GM21717 (cell line): ENCODE results near the gene PCDHGB4.
"Not testable (repeated sequence)": the region's sequence is repeated elsewhere in the genome, so short reads cannot be mapped to it uniquely, and the experiment has no call there.

Source experiments
- ATAC-seq: cut with Tn5 transposase; IDR thresholded peaks from one replicate; pipeline ENCODE4 v1.9.1; 2021; ENCODE audit warnings: mild to moderate bottlenecking, moderate library complexity; ENCODE audit not compliant: unreplicated experiment

The PCDHGB4 gene

GRCh38 chr5:141422742-141423291, 35.3 kb downstream of the PCDHGB4 start:
- ATAC-seq: no peak

- no peak for ATAC-seq
Measured at GRCh38 chr5:141427783-141428426, 40.4 kb downstream of the PCDHGB4 start.

- peak; percentile 93 for ATAC-seq
Measured at GRCh38 chr5:141430332-141431113, 43.0 kb downstream of the PCDHGB4 start, which contains the start of gene PCDHGA12. PCDHGA12 (plus strand) TSS chr5:141430507; CDS start chr5:141430760, 253 bp downstream.

GRCh38 chr5:141431286-141431685, 43.8 kb downstream of the PCDHGB4 start:
- peak; percentile 34 for ATAC-seq

GRCh38 chr5:141432308-141432707, 44.8 kb downstream of the PCDHGB4 start:
- ATAC-seq: not testable (repeated sequence)

- not testable (repeated sequence) for ATAC-seq
Measured at GRCh38 chr5:141432726-141433125, 45.2 kb downstream of the PCDHGB4 start.

GRCh38 chr5:141434006-141434405, 46.5 kb downstream of the PCDHGB4 start:
- no peak for ATAC-seq

GRCh38 chr5:141437221-141437620, 49.7 kb downstream of the PCDHGB4 start:
- ATAC-seq: no peak

GRCh38 chr5:141439411-141440141, 52.1 kb downstream of the PCDHGB4 start:
- no peak for ATAC-seq
